Tibial nerve (tissue), 3 donors: ENCODE data around the gene NEK11.

Source experiments
- POLR2A ChIP-seq, 2 donors: fragments of 450-650 bp; IDR thresholded peaks; one replicate each; pipeline ENCODE4 v1.6.1; 2017; ENCODE audit warnings: antibody characterized with exemption in 2 of 2, mild to moderate bottlenecking in 2 of 2, moderate library complexity in 2 of 2
- TF ChIP-seq, protein P1 (sequence below), 5 experiments: fragments of 200-600 bp in 3 of 5; fragments of 450-650 bp in 2 of 5; sonication (generic) in 3 of 5; IDR thresholded peaks; one replicate each; pipeline ENCODE4 v1.5.1; 2016 to 2019; ENCODE audit warnings: antibody characterized with exemption in 5 of 5, mild to moderate bottlenecking in 3 of 5, moderate library complexity in 2 of 5

DNA sequence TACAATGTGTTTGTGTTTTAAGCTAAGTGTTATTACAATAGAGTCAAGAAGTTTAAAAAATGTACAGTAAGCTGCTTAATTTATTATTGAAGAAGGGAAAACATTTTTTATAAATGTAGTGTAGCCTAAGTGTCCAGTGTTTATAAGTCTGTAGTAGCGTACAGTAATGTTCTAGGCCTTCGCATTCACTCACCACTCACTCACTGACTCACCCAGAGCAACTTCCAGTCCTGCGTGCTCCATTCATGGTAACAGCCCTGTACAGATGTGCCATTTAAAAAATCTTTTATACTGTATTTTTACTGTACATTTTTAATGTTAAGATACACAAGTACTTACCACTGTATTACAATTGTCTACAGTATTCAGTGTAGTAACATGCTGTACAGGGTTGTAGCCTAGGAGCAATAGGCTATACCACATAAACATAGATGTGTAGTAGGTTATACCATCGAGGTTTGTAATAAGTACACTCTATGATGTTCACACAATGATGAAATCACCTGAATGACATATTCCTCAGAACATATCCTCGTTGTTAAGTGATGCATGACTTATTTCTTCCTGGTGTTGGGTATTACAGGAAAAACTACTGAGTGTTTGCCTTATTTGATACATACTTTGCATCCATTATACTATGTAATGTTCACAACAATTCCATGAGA is 198.3 kb downstream of the NEK11 start:
- TF ChIP-seq, protein P1, sequence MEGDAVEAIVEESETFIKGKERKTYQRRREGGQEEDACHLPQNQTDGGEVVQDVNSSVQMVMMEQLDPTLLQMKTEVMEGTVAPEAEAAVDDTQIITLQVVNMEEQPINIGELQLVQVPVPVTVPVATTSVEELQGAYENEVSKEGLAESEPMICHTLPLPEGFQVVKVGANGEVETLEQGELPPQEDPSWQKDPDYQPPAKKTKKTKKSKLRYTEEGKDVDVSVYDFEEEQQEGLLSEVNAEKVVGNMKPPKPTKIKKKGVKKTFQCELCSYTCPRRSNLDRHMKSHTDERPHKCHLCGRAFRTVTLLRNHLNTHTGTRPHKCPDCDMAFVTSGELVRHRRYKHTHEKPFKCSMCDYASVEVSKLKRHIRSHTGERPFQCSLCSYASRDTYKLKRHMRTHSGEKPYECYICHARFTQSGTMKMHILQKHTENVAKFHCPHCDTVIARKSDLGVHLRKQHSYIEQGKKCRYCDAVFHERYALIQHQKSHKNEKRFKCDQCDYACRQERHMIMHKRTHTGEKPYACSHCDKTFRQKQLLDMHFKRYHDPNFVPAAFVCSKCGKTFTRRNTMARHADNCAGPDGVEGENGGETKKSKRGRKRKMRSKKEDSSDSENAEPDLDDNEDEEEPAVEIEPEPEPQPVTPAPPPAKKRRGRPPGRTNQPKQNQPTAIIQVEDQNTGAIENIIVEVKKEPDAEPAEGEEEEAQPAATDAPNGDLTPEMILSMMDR (IDR thresholded peaks at IDR 0.05) = no peak
- no peak for TF ChIP-seq POLR2A (IDR thresholded peaks at IDR 0.05)
